Gastroesophageal sphincter (tissue), 3 donors: ENCODE results near the gene SLC25A53.

Experiments
- CTCF ChIP-seq, 4 experiments: fragments of 200-600 bp in 2 of 4; fragments of 450-650 bp in 2 of 4; sonication (generic) in 1 of 4; IDR thresholded peaks; one replicate each; pipeline ENCODE4 v1.5.1; 2017 to 2019; ENCODE audit warnings: antibody characterized with exemption in 4 of 4, mild to moderate bottlenecking in 2 of 4, moderate library complexity in 2 of 4
- EP300 ChIP-seq: sonication (generic); formaldehyde crosslinking; IDR thresholded peaks from one replicate; pipeline ENCODE4 v1.6.1; 2017; ENCODE audit warnings: antibody characterized with exemption, mild to moderate bottlenecking
- POLR2A ChIP-seq, 2 donors: fragments of 450-650 bp; IDR thresholded peaks; one replicate each; pipeline ENCODE4 v1.6.1; 2017; ENCODE audit warnings: antibody characterized with exemption in 2 of 2, mild to moderate bottlenecking in 2 of 2, moderate library complexity in 1 of 2
- POLR2AphosphoS5 ChIP-seq: sonication (generic); formaldehyde crosslinking; IDR thresholded peaks from one replicate; pipeline ENCODE4 v1.6.1; 2017; ENCODE audit warnings: antibody characterized with exemption

GRCh38 chrX:104187931-104188330 lies 31.1 kb upstream of the SLC25A53 start:
- TF ChIP-seq CTCF (IDR thresholded peaks at IDR 0.05) (no peak), POLR2AphosphoS5 (no peak), POLR2A (IDR thresholded peaks at IDR 0.05) (no peak), EP300 (no peak)
